Loucy (cell line): Measurements from ENCODE around the gene PUSL1.

Experiments
- H2AFZ ChIP-seq: fragments of 200-600 bp; sonication (generic); 2 replicates; pipeline ENCODE4 v1.6.0; 2016; ENCODE audit warnings: antibody characterized with exemption, mild to moderate bottlenecking, low read length, moderate library complexity
- H3F3A ChIP-seq: fragments of 200-600 bp; 2 replicates; pipeline ENCODE4 v1.6.0; 2016; ENCODE audit warnings: antibody characterized with exemption, low read depth, mild to moderate bottlenecking
- H3K27me3 ChIP-seq: fragments of 200-600 bp; sonication (generic); 2 replicates; pipeline ENCODE4 v1.6.1; 2014; ENCODE audit warnings: low read length, mild to moderate bottlenecking; ENCODE audit not compliant: insufficient read depth, poor library complexity, severe bottlenecking
- H3K36me3 ChIP-seq: fragments of 200-600 bp; sonication (generic); 2 replicates; pipeline ENCODE4 v1.6.1; 2016; ENCODE audit warnings: low read length; ENCODE audit not compliant: insufficient read depth
- H3K4me1 ChIP-seq: fragments of 200-600 bp; sonication (generic); 2 replicates; pipeline ENCODE4 v1.5.1; 2014; ENCODE audit warnings: low read length, mild to moderate bottlenecking; ENCODE audit not compliant: insufficient read depth, poor library complexity, severe bottlenecking
- H3K4me2 ChIP-seq: fragments of 200-600 bp; sonication (generic); 2 replicates; pipeline ENCODE4 v1.6.0; 2014; ENCODE audit warnings: antibody characterized with exemption, low read length, low read depth, mild to moderate bottlenecking; ENCODE audit not compliant: poor library complexity, severe bottlenecking
- H3K4me3 ChIP-seq: fragments of 200-600 bp; sonication (generic); 2 replicates; pipeline ENCODE4 v1.5.1; 2014; ENCODE audit warnings: low read length, mild to moderate bottlenecking, mixed read lengths; ENCODE audit not compliant: poor library complexity, severe bottlenecking
- H3K79me2 ChIP-seq: fragments of 200-600 bp; sonication (generic); 2 replicates; pipeline ENCODE4 v1.6.1; 2014; ENCODE audit warnings: low read length; ENCODE audit not compliant: insufficient read depth
- H3K9ac ChIP-seq: fragments of 200-600 bp; sonication (generic); 2 replicates; pipeline ENCODE4 v1.6.0; 2014; ENCODE audit warnings: mild to moderate bottlenecking, low read depth, low read length, moderate library complexity; ENCODE audit not compliant: poor library complexity, severe bottlenecking
- H3K9me2 ChIP-seq: fragments of 200-600 bp; sonication (generic); replicated peaks from 2 replicates; pipeline ENCODE4 v1.6.1; 2016; ENCODE audit warnings: low read depth, low read length, mixed read lengths
- H3K9me3 ChIP-seq: fragments of 200-600 bp; sonication (generic); 2 replicates; pipeline ENCODE4 v1.6.1; 2014; ENCODE audit warnings: mild to moderate bottlenecking, antibody characterized with exemption, low read length, low read depth; ENCODE audit not compliant: insufficient read depth
- H4K20me1 ChIP-seq: fragments of 200-600 bp; sonication (generic); 2 replicates; pipeline ENCODE4 v1.6.0; 2014; ENCODE audit warnings: antibody characterized with exemption, low read length, mild to moderate bottlenecking; ENCODE audit not compliant: insufficient read depth, poor library complexity, severe bottlenecking
- CTCF ChIP-seq: fragments of 200-600 bp; sonication (generic); conservative IDR thresholded peaks from 2 replicates; pipeline ENCODE4 v1.5.1; 2014; ENCODE audit warnings: mild to moderate bottlenecking, antibody characterized with exemption, low read length
- EZH2phosphoT487 ChIP-seq: fragments of 200-600 bp; IDR thresholded peaks from 2 replicates; pipeline ENCODE4 v1.6.1; 2018; ENCODE audit warnings: antibody characterized with exemption, mild to moderate bottlenecking, moderate library complexity, borderline replicate concordance

Gene PUSL1

GRCh38 chr1:1346501-1346890 is 38.1 kb downstream of the PUSL1 start:
- Histone ChIP-seq H3K36me3 (no peaks in the 10 kb centered on the region; the same call in 1 of the 2 replicates), H3K4me1 (peaks cover 18% of the 10 kb centered on the region), H4K20me1 (peaks cover 20% of the 10 kb centered on the region), H2AFZ (no peak overlapping the region), H3K9me2 (no peaks in the 10 kb centered on the region), H3K4me2 (peak overlapping the region; percentile 92), H3K27me3 (no peaks in the 10 kb centered on the region), H3K9me3 (no peaks in the 10 kb centered on the region), H3K4me3 (no peak overlapping the region), H3K79me2 (peaks cover 30% of the 10 kb centered on the region; the same call in 1 of the 2 replicates), H3K9ac (peak overlapping the region; percentile 75), H3F3A (no peaks in the 10 kb centered on the region)
- TF ChIP-seq EZH2phosphoT487 (no peak), CTCF (no peak)

- Histone ChIP-seq H3K4me1 (peaks cover 18% of the 10 kb centered on the region), H3K9me3 (no peaks in the 10 kb centered on the region), H3F3A (no peaks in the 10 kb centered on the region), H3K4me3 (peak overlapping the region; percentile 82), H3K9me2 (no peaks in the 10 kb centered on the region), H4K20me1 (peaks cover 20% of the 10 kb centered on the region), H3K79me2 (peaks cover 30% of the 10 kb centered on the region; the same call in 1 of the 2 replicates), H3K4me2 (peak overlapping the region; percentile 92), H3K27me3 (no peaks in the 10 kb centered on the region), H3K9ac (peak overlapping the region; percentile 75), H2AFZ (no peak overlapping the region), H3K36me3 (no peaks in the 10 kb centered on the region)
- no peak for TF ChIP-seq CTCF
- no peak for TF ChIP-seq EZH2phosphoT487
Observed at GRCh38 chr1:1347026-1347595, 38.7 kb downstream of the PUSL1 start.

- peaks cover 30% of the 10 kb centered on the region; the same call in 1 of the 2 replicates for H3K79me2 ChIP-seq
- H3K9me2 ChIP-seq, result no peaks in the 10 kb centered on the region
- no peak for TF ChIP-seq EZH2phosphoT487
- TF ChIP-seq CTCF, result no peak
- peak overlapping the region; percentile 75 for H3K9ac ChIP-seq
- peak overlapping the region; percentile 82 for H3K4me3 ChIP-seq
- H3K4me1 ChIP-seq, result peaks cover 18% of the 10 kb centered on the region
- H3K27me3 ChIP-seq, result no peaks in the 10 kb centered on the region
- peak overlapping the region; percentile 92 for H3K4me2 ChIP-seq
- H3K36me3 ChIP-seq, result no peaks in the 10 kb centered on the region
- H4K20me1 ChIP-seq, result peaks cover 20% of the 10 kb centered on the region
- H3K9me3 ChIP-seq, result no peaks in the 10 kb centered on the region
- no peak overlapping the region for H2AFZ ChIP-seq
- no peaks in the 10 kb centered on the region for H3F3A ChIP-seq
Observed at GRCh38 chr1:1347663-1348419, 39.4 kb downstream of the PUSL1 start.
